CD4-positive, alpha-beta T cell treated with Interleukin-17A for 4 hours (primary cell): ENCODE data around the gene VAPB.
"Not testable (repeated sequence)": the region's sequence is repeated elsewhere in the genome, so short reads cannot be mapped to it uniquely, and the experiment has no call there.

ENCODE experiments used
- DNase-seq: peaks from one replicate; pipeline ENCODE4 v3.0.0-alpha.2; 2020; ENCODE audit warnings: mixed read lengths

Gene VAPB

DNA sequence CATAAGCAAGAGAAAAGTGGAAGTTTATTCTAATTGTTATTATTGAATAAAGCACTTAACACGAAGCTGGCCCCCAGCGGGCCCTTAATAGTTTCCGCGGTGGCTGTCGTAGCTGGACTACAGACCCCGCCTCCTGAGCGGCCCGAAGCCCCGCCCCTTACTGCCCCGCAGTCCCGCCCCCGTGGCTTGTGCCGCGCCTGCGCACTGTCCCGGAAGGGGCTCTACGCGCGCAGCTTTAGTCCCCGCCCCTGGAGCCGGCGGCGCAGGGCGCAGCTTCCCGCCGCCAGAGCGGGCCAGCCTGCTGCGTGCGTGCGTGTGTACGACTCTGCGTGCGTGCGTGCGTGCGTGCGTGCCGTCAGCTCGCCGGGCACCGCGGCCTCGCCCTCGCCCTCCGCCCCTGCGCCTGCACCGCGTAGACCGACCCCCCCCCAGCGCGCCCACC, at the start of gene VAPB:
Gene VAPB, plus strand, starts transcription at position 348 of the 442 bp plus-strand sequence. CDS start 231 bp downstream, outside the sequence.
- peak; percentile 97 for DNase-seq

DNA sequence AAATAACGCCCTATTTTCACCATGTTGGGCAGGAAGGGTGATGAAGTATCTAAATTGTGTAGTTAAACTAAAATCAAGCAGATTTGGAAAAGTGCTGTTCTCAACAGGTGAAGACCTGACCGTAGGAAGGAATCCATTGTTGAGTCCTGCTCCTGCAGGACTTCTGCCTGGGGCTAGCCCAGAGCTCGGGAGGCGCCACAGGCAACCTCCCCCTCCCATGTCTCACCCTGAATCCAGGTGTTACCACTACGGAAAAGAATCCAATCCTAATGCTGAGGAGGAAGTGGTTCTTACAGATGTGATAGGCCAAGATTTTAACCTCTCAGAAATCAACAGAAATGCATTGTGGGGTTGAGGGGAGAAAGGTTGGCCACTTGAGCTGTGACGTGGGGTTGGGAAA, 49.3 kb upstream of the VAPB start:
- no peak for DNase-seq

- DNase-seq = no peak
Observed at GRCh38 chr20:58340151-58340550, 48.9 kb upstream of the VAPB start.

DNA sequence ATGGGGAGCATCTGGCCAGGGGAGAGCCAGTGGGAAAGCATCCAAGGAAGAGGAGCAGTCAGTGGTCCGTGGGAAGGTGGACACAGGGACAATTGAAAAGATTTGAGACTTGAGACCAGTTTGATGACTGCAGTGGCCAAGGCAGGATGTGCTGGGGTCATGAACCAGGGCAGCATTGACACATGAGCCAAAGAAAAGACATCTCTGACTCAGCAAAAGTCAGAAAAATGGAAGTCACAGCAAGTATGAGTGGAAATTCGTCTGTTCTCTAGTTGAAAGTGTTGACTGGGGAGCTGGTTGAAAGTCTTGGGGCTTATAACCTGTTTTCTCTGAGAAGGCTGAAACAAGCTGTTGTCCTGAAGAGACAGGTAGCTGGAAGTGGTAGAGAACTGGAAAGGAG, 48.2 kb upstream of the VAPB start:
- DNase-seq = no peak

DNA sequence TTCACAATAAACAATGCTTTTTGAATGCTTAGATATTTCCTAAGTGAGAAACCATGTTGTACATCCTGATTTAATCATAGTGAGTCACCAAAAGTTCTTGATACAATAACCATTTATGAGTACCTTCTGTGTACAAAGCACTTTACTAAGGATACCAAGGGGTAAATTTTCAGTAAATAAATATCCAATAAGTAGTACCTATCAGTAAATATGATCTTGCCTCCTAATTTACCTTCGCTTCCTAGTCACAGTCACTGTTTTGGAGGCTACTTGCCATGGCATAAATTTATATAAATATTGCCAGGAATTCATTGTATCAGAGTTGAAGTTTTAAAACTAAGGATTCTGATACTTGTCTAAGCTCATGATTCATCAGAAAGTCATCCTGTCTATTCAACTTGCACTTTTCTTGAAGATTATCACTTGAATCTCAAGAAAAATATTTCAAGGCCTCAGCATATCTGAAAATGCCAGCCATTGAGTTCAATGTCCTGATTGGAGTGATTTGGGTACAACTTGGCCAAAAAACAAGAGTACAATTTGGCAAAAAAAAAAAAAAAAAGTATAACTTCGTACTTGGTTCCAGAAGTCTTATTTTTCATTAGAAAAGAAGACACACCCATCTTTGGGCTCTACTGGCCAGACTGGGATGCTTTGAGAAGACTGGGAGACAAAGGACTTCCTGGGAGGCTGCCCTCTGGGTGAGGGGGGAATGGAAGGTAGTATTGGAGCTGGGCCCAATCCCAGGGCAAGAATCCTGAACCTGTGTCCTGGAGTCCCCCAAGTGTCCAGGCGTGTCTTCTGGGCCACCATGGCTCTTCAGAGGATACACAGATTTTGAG, 46.7 kb upstream of the VAPB start:
- no peak for DNase-seq

- no peak for DNase-seq
Observed at GRCh38 chr20:58344741-58345140, 44.3 kb upstream of the VAPB start.

DNA sequence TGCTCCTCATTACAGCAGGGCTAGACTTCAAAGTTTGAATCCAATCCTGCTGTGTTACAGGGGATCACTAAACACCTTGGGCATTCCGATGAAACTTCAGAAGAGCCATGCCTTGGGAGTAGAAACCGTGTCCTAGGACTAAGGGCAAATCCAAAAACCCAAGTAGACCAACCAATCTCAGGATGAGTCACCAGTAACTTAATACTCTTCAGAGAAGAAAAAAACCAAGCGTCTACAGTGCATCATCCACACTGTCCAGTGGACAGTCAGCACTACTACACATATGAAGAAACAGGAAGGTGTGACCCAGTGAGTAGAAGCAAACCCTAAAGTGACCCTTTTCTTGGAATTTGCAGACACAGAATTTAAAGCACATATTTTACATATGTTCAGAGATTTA, 39.5 kb upstream of the VAPB start:
- no peak for DNase-seq

- no peak for DNase-seq
Observed at GRCh38 chr20:58352468-58352867, 36.6 kb upstream of the VAPB start.

GRCh38 chr20:58359441-58359840, 29.6 kb upstream of the VAPB start:
- no peak for DNase-seq

- no peak for DNase-seq
Observed at GRCh38 chr20:58360936-58361335, 28.1 kb upstream of the VAPB start.

- DNase-seq = no peak
Observed at GRCh38 chr20:58361481-58362205, 27.4 kb upstream of the VAPB start.

DNA sequence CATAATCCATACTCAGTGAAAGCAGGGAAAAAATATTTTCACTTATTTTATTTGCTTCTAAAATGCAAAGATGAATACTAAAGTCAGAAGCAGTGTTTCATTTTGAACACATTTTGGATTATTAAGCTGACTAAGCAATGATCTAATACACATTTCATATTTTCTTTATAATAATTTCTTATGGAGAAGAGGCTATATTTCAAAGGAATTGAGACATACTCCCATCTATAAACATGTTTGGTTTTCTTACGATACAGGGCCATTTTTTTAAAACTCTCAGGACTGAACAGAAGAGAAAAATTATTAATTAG, 26.9 kb upstream of the VAPB start:
- DNase-seq = no peak

DNA sequence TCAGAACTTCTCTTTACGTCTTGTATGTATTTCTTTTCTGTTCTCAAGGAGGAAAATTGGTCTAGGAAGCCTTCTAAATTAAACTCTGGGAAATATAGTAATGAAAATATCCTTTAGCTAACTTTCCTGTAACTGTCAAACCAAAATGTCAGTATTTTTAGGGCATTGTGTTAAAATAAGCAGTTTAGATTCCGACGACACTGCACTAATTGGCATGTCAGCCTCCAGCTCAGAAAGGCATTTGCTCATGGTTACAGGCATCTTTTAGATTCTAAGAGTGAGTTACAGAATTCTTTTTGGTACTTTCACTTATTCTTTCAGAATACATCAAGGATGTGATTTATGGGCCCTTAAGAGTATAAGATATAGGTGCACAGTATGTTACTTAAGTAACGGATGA, 26.1 kb upstream of the VAPB start:
- no peak for DNase-seq

DNA sequence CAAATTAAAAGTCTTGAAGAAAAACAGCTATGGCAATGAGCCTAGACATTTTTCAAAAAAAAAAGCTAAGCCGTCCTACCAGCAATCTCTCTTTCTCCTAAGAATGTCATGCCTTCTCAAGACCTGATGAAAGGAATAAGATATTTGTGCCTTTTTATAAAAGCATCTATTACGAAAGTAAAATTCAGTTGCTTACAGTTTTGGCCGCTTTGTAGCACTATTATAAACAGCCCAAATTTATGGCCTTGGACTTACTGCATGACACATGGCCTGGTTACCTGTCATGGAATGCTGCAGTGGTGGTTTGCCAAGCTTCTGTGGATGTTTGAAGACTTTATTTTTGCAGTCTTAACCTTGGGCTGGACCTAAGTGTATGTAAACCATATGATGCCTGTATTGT, 22.2 kb upstream of the VAPB start:
- no peak for DNase-seq

- no peak for DNase-seq
Observed at GRCh38 chr20:58372806-58373205, 16.2 kb upstream of the VAPB start.

DNA sequence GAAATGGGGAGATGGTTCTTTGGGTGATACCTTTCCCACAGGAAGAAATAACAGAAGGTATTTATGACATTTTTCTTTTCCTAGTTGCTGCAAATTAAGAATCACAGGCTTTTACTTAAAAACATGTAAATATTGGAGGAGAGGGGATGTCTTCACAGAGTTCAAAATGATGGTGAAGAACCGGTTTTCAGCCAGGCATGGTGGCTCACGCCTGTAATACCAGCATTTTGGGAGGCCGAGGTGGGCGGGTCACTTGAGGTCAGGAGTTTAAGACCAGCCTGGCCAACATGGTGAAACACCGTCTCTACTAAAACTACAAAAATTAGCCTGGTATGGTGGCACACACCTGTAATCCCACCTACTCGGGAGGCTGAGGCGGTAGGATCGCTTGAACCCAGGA, 15.7 kb upstream of the VAPB start:
- not testable (repeated sequence) for DNase-seq

- no peak for DNase-seq
Observed at GRCh38 chr20:58374027-58374850, 14.8 kb upstream of the VAPB start.

DNA sequence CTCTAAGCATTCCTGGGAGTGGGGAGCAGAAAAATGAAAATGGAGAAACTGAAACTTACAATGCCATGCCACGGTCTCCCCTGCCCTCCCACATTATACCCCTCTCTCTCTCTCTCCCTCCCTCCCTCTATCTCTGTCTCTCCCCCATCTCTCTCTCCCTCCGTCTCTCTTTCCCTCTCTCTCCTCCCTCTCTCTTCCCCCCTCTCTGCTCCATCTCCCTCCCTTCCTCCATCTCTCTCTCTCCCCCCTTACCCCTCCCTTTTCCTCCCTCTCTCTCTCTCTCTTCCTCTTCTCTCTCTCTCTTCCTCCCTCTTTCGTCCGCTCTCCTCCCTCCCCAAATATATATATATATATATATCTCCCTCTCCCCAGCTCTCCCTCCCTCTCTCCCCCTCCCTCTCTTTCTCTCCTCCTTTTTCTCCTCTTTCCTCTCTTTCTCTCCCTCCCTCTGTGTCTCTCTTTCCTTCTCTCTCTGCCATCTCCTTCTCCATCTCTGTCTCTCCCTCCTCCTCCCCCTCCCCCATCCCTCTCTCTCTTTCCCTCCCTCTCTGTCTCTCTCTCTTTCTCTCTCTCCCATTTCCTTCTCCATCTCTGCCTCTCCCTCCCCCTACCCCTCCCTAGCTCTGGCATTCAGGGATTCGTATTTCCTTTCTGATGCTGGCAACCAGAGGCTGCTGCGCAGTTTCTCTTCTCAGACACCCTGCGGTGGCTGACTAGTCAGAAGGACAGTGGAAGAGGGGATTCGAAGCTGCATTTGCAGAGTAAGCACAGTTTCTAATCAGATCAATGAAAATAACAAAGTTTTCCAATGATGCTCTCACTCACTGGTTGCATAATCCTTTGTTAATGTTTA, 13.9 kb upstream of the VAPB start:
- no peak for DNase-seq

GRCh38 chr20:58375759-58376352, 13.2 kb upstream of the VAPB start:
- no peak for DNase-seq

GRCh38 chr20:58377017-58377416, 12.0 kb upstream of the VAPB start:
- no peak for DNase-seq

DNA sequence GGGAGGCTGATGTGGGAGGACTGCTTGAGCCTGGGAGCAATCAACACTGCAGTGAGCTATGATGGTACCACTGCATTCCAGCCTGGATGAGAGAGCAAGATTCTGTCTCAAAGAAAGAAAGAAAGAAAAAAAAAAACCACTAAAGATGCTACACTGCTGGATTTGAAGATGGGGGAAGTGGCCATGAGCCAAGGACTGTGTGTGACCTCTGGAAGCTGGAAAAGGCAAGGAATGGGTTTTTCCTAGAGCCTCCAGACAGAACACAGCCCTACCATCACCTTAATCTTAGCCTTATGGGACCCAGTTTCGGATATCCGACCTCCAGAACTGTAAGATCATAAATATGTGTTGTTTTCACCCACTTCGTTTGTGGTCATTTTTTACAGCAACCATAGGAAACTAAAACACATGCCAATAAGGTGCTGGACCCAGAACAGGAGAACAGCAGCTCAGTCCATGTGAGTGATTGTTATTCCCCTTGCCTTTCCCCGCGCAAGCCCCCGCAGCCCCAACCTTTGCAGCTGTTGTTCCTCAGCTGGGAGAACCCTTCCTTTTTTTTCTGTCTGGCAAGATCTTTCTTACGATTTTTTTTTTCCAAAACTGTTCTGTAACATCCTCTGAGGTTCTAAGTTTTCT, 11.1 kb upstream of the VAPB start:
- DNase-seq = no peak

- DNase-seq = no peak
Observed at GRCh38 chr20:58378704-58379103, 10.3 kb upstream of the VAPB start.
